Fibroblast of villous mesenchyme (primary cell): ENCODE data around the gene STRAP. TPM values are rescaled to one million over a fixed set of nuclear protein-coding genes. Genes with fewer than 3 reads are reported as not detected.

ENCODE experiments used
- DNase-seq: peaks from one replicate; pipeline ENCODE4 v3.0.0-alpha.2; 2010; ENCODE audit warnings: low read depth
- H3K4me3 ChIP-seq: 2 replicates; pipeline ENCODE4 v1.5.1; 2011; ENCODE audit warnings: low read depth, mild to moderate bottlenecking, low read length
- total RNA-seq: library from RNA; depleted of rRNA; stranded (reverse); fragments of >200 nt; gene quantifications from 2 replicates; pipeline ENCODE4 v1.2.3, GENCODE V29; 2012
- TF ChIP-seq, protein P1 (sequence below): IDR thresholded peaks from 2 replicates; pipeline ENCODE4 v1.5.1; 2012; ENCODE audit warnings: low read depth, mild to moderate bottlenecking, low read length; ENCODE audit not compliant: insufficient read depth

Gene STRAP, protein sequence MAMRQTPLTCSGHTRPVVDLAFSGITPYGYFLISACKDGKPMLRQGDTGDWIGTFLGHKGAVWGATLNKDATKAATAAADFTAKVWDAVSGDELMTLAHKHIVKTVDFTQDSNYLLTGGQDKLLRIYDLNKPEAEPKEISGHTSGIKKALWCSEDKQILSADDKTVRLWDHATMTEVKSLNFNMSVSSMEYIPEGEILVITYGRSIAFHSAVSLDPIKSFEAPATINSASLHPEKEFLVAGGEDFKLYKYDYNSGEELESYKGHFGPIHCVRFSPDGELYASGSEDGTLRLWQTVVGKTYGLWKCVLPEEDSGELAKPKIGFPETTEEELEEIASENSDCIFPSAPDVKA
- 93.3 and 95.0 TPM in 2 replicates for total RNA-seq

DNA sequence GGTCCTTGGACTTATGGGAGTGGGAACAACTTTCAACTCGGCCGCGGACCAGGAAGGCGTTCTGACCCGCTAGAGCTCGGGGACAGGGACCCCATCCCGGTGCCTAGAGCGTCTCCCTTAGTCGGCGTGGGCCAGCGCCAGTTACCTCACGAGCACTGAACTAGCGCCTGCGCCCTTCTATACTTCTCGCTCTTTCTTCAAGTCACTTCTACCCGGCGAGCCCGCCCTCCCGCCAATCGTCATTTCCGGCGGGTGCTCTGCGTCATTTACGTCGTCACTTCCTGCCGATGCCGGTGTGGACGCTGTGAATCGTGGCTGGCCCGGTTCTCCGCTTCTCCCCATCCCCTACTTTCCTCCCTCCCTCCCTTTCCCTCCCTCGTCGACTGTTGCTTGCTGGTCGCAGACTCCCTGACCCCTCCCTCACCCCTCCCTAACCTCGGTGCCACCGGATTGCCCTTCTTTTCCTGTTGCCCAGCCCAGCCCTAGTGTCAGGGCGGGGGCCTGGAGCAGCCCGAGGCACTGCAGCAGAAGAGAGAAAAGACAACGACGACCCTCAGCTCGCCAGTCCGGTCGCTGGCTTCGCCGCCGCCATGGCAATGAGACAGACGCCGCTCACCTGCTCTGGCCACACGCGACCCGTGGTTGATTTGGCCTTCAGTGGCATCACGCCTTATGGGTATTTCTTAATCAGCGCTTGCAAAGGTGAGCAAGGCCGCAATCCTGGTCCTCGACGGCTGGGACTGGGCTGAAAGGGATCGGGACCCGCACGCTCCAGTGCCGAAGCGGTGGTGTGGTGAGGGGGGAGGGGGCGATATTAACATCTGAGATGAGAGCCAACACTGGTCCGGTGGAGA, at the start of gene STRAP:
TSS of gene STRAP (plus strand) at position 270 of the 854 bp plus-strand sequence. CDS start at position 591, 321 bp downstream.
- peak within 1 kb of the TSS; percentile 98 for H3K4me3 ChIP-seq
- peak; percentile 99 for DNase-seq
- TF ChIP-seq, protein P1, sequence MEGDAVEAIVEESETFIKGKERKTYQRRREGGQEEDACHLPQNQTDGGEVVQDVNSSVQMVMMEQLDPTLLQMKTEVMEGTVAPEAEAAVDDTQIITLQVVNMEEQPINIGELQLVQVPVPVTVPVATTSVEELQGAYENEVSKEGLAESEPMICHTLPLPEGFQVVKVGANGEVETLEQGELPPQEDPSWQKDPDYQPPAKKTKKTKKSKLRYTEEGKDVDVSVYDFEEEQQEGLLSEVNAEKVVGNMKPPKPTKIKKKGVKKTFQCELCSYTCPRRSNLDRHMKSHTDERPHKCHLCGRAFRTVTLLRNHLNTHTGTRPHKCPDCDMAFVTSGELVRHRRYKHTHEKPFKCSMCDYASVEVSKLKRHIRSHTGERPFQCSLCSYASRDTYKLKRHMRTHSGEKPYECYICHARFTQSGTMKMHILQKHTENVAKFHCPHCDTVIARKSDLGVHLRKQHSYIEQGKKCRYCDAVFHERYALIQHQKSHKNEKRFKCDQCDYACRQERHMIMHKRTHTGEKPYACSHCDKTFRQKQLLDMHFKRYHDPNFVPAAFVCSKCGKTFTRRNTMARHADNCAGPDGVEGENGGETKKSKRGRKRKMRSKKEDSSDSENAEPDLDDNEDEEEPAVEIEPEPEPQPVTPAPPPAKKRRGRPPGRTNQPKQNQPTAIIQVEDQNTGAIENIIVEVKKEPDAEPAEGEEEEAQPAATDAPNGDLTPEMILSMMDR: no peak

DNA sequence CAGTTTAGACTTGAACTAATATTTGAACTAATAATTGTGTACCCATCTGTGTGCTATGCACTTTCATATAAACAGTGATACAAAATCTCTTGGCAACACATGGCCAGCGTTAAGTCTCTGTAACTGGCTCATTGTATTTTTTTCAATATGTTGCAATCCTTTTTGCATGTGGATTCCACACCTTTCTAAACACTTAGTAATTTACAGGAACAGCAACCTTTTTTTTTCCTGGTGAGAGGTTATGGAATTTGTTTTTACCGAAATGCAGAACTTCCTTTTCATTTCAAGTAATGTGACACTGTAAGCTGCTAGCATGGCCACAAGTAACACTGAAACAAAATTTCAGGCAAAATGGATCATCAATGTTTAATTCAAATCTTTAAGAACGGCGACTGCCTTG, 47.6 kb upstream of the STRAP start:
- H3K4me3 ChIP-seq: no peak overlapping the region
- peak; percentile 18 for DNase-seq
- TF ChIP-seq, protein P1: no peak

DNA sequence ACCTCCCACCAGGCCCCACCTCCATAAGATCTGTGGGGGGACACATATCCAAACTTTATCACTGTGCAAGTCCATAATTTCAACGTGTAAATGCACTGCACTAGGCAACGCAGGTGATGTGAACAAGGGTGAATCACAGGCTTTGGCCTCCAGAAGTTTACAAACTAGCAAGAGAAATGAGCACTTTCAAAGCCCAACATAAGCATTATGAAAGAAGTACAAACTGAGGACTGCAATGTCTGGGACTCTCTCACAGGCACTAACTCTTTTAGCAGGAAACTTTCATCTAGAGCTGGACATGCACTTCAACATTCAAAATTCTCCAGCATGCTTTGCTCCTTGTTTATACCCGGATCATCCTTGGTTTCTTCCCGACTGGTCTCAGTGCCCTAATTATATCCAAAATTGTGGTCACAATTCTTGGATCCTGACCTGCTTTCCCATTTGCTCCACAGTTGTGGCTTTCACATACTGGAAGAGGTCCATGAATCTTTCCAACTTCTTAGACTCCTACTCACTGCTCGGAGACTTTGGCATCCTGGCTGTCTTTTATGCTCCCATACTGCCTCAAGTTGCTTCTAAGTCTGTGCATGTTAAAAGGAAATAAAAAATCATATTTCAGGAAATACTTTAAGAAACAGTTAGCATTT, 44.9 kb upstream of the STRAP start:
- TF ChIP-seq, protein P1: no peak
- H3K4me3 ChIP-seq: no peak overlapping the region
- peak; percentile 16 for DNase-seq

DNA sequence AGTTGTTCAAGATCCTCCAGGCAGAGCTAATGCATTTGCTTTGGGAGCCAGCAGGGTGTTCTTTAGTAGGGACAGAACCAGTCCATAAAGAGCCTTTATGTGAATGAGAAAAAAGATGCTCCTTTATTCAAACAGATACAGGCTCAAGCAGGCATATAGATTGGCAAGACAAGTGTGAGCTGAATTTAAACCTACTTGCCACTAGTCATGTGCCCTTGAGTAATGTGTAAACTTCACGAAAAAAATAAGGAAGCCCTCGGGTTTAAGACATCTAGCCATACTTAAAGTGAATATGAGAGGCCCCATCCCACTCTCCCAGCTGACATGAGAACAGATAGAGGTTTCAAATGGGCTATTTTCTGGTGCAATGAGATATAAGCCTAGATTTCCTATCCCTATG, 43.1 kb upstream of the STRAP start:
- TF ChIP-seq, protein P1: no peak
- no peak overlapping the region for H3K4me3 ChIP-seq
- DNase-seq: no peak

DNA sequence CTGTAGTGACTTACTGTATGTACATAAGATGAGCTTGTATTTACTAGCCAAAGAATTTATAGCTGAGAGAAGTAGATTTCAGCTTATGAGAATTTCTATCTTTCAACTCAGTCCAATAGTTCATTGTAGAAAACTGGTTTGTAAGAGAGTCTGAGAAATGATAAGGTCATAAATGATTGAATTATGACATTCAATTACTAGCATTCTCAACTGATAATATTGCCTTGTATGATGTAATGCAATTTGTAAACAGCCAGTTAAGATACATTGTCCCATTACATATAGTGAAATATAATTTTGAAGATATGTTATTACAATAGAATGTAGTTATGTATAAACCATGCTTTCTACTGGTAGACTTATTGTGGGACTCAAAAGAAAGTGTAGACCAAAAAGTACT, 42.5 kb upstream of the STRAP start:
- no peak overlapping the region for H3K4me3 ChIP-seq
- TF ChIP-seq, protein P1: no peak
- no peak for DNase-seq

DNA sequence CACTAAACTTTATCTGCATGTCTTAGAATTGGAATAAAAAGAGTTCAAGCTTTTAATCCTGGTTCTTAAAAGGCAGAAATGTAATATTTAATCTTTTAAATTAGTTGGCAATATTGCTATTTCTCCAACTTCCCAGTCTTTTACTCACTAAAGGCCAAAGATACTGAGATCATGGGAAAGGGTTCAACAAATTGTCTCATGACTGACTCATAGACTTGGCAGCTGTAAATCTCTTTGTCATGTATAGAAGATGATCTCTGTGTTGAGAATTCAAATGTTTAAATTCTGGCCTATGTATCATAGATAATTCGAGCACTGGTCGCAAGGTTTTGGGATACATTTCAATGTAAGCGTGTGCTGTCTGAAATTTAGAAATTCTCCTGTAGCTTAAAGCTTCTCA, 40.1 kb upstream of the STRAP start:
- TF ChIP-seq, protein P1: no peak
- peak; percentile 25 for DNase-seq
- no peak overlapping the region for H3K4me3 ChIP-seq
